ENCODE results near the gene TMEM178B.

Gene TMEM178B

DNA sequence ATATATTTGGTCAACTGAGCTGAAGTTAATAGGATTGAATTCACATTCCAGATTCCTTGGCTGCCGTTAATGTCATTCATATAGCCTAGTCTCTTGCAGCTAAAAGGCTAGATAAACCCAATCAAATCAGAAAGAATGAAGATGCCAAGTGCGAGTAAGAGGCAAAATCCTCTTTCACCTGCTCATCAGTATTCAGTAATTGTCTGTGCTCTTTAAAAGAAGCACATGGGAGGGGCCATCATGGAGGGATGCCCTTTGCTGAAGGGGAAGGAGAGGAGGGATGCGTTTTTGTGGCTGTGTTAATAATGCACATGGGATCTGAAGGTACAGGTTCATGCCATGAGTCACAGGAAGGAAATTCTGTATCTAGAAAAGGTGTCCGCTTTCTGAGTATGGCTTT, 232.2 kb downstream of the TMEM178B start:
- H3K4me3 ChIP-seq (ENCODE audit: low read depth, low read length) = no peak overlapping the region
- TF ChIP-seq, protein P1, sequence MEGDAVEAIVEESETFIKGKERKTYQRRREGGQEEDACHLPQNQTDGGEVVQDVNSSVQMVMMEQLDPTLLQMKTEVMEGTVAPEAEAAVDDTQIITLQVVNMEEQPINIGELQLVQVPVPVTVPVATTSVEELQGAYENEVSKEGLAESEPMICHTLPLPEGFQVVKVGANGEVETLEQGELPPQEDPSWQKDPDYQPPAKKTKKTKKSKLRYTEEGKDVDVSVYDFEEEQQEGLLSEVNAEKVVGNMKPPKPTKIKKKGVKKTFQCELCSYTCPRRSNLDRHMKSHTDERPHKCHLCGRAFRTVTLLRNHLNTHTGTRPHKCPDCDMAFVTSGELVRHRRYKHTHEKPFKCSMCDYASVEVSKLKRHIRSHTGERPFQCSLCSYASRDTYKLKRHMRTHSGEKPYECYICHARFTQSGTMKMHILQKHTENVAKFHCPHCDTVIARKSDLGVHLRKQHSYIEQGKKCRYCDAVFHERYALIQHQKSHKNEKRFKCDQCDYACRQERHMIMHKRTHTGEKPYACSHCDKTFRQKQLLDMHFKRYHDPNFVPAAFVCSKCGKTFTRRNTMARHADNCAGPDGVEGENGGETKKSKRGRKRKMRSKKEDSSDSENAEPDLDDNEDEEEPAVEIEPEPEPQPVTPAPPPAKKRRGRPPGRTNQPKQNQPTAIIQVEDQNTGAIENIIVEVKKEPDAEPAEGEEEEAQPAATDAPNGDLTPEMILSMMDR (IDR thresholded peaks at IDR 0.05; ENCODE audit: low read depth, low read length) = no peak

DNA sequence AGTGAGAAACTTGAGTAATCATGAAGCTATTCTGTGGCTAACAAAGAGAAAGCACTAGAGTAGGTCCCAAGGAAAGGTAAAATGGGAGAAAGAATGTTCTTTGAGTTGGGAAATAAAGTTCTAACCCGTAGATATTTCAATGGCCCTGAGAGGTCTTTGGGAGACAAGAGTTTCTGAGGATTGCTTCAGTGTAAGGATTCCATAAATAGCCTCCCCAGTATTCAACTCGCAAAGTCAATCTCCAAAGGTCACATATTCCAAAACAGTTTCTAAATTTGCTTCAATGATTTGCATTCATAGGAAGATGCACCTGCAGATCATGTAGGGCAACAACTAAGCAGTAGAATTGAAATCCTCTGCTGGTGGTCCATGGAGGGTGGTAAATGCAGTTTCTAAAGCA, 238.5 kb downstream of the TMEM178B start:
- no peak overlapping the region for H3K4me3 ChIP-seq (ENCODE audit: low read depth, low read length)
- TF ChIP-seq, protein P1 (IDR thresholded peaks at IDR 0.05; ENCODE audit: low read depth, low read length) = no peak

DNA sequence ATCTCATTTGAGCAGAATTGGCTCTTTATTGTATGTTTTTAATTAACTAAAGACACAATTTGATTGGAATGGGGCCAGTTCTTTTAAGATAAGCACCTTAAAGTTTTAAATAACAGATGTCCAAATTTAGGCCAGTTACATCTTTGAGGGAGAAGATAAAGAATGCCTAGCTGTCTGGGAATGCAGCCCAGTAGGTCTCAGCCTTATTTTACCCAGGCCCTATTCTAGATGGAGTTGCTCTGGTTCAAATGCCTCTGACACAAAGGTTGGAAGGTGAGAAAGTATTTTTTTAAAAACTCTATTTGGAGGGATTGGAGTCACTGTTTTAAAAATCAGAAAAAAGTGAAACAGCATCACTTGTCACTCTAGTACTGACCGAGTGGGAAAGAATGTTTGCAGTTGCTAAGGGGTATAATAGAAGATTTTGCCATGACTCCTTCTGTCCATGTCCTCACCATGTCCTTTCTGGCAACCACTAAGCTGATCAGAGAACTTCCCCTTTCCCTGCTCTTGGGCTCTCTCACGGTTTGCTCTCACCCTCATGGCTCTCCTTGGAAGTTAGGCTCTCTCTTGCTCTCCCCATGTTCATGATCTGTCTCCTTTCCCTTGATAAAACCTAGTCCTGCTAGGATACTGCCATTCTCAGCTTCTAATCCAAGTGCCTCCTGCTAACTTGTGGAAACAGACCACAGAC, 239.1 kb downstream of the TMEM178B start:
- H3K4me3 ChIP-seq (ENCODE audit: low read depth, low read length) = no peak overlapping the region
- TF ChIP-seq, protein P1 (IDR thresholded peaks at IDR 0.05; ENCODE audit: low read depth, low read length) = no peak

DNA sequence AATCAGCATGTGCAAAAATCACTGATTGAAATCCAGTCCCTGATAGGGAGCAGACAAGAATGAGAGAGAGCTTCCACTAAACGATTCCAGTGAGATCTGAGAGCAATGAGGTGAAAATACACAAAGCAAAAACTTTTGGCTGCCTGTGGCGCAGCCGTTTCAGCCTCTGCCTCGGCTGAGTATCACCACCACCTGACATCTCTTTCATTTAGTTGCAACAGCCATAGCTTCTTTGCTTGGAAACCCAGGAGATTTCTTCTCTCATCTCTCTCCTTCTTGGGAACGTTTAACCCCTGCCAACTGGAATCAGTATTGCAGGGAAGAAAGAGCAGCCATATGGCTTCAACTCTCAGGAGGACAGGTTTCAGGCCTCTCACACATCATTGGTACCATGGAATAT, 240.0 kb downstream of the TMEM178B start:
- TF ChIP-seq, protein P1 (IDR thresholded peaks at IDR 0.05; ENCODE audit: low read depth, low read length) = no peak

DNA sequence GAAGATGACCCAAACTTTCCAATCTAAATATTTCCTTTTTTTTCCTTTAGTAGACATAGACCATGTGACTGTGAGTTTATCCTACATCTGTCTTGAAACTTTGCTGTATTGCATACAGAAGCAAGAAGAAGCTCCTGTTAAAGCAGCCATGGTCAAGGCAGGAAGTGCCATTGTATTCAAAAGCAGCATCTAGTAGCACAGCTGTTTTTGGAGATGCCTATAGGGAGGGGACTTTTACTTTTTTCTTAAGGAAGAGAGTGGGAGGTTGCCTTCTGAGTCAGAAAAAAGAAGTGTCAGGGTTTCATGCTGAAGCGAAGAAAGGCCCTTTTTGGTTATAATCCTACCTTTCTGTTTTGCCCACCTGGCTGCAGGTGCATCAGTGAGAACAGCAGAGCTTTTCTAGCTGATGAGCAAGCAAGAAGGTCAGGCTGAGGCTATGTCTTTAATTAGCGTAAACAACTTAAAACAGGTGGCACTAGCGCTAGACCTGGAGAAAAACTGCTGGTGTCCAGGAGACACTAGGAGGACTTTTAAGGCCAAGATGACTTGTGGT, 243.2 kb downstream of the TMEM178B start:
- TF ChIP-seq, protein P1 (IDR thresholded peaks at IDR 0.05; ENCODE audit: low read depth, low read length) = no peak
- no peak overlapping the region for H3K4me3 ChIP-seq (ENCODE audit: low read depth, low read length)

More for the DNA sequence above, 240.0 kb downstream of the TMEM178B start:
- H3K4me3 ChIP-seq (ENCODE audit: low read depth, low read length) = no peak overlapping the region

DNA sequence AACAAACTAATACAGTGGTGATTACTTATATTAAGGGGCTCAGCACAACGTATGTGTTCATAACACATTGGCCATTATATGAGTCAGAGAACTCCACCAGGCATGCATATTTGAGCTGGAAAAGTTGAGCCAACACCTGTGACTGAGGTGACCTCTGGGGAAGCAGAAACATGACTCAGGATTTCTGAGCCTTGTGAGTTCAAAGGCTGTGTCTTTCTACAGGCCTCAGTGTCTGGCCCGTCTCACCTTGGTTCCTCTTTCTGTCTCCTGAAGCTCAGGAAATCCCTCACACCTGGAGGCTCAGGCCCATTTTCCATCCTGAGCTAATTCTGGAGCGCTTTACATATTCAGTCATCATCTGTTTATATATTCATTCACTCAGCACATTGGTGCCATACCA, 246.4 kb downstream of the TMEM178B start:
- TF ChIP-seq, protein P1 (IDR thresholded peaks at IDR 0.05; ENCODE audit: low read depth, low read length) = no peak
- H3K4me3 ChIP-seq (ENCODE audit: low read depth, low read length) = no peak overlapping the region

DNA sequence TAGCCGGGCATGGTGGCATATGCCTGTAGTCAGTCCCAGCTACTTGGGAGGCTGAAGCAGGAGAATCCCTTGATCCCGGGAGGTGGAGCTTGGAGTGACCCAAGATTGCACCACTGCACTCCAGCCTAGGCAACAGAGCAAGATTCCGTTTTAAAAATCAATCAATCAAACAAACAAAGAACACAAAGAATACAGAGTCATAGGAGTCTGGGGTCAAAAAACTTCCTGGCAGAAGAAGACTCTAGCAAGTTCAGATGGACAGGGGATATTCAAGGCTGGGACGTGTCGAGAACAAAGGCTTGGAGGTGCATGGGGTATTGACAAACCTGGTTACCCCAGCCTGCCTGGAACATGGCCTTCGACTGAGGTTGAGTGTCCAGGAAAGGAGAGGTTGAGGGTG, 248.5 kb downstream of the TMEM178B start:
- no peak overlapping the region for H3K4me3 ChIP-seq (ENCODE audit: low read depth, low read length)
- TF ChIP-seq, protein P1 (IDR thresholded peaks at IDR 0.05; ENCODE audit: low read depth, low read length) = no peak
